Measurements from ENCODE around the gene CDKN1B.

DNA sequence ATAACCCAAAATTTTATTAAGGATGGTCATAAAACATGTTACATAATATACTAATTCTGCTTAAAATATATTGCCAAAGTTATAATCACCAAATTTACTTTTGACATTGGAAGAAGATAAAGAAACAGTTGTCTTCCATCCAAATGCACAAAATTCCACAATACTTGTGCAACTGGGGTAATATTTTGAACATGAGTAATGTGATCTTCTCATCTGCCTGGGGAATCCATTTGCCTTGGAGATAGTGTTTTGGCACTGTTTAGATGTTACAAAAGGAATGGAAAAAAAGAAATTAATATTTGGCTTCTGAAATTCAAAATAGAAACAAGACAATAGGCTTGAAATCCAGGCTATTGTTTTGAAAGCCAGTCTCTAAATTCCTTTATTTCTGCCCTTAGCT, 30.2 kb upstream of the CDKN1B start:
- TF ChIP-seq, protein P1, sequence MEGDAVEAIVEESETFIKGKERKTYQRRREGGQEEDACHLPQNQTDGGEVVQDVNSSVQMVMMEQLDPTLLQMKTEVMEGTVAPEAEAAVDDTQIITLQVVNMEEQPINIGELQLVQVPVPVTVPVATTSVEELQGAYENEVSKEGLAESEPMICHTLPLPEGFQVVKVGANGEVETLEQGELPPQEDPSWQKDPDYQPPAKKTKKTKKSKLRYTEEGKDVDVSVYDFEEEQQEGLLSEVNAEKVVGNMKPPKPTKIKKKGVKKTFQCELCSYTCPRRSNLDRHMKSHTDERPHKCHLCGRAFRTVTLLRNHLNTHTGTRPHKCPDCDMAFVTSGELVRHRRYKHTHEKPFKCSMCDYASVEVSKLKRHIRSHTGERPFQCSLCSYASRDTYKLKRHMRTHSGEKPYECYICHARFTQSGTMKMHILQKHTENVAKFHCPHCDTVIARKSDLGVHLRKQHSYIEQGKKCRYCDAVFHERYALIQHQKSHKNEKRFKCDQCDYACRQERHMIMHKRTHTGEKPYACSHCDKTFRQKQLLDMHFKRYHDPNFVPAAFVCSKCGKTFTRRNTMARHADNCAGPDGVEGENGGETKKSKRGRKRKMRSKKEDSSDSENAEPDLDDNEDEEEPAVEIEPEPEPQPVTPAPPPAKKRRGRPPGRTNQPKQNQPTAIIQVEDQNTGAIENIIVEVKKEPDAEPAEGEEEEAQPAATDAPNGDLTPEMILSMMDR (conservative IDR thresholded peaks at IDR 0.05; ENCODE audit: low read length), result no peak
- no peak for TF ChIP-seq EZH2phosphoT487 (IDR thresholded peaks at IDR 0.05; ENCODE audit: borderline replicate concordance)
